Measurements from ENCODE around the gene GDF15. TPM values are rescaled to one million over a fixed set of nuclear protein-coding genes. Genes with fewer than 3 reads are reported as not detected.

Gene GDF15
- total and polyA plus RNA-seq, 12 donors, result 0.33 to 29.2 (median 4.5) TPM

DNA sequence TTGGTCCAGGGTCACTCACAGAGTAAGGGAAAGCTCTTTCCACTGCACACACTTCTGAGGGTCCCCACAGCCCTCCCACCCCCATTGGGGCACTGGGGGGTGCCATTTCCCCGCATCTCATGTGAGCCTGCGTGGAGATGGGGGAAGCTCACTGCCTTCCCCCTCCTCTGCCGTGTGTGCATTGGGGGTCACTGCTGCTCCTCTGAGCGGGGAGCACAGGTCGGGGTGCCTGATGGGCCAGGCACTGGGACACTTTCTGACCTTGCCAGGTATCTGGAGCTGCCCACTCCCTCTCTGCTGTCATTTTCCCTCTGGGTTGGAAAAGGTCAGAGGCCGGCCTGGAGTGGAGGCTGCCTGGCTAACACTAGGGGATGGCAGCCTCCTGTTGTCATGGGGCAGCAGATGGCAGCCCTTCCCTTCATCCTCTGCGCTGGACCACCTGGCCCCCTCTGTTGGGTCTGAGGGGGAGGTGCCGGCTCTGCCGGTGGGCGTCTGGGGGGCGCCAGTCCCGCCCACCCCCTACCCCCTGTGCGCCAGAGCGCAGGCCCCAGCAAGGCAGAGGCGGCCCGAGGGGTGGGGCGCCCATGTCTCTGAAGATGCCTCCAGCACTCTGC is 42.3 kb downstream of the GDF15 start:
- Histone ChIP-seq H3K27me3 (no peaks in the 10 kb centered on the region), H3K27ac (peak overlapping the region in 2 of 5 donors; percentile 80 to 81), H3K36me3 (replicated peaks in 1 of 2) (no peaks in the 10 kb centered on the region), H3K4me3 (no peak overlapping the region), H3K4me1 (replicated peaks in 1 of 2) (peaks cover 24 to 48% of the 10 kb centered on the region in 2 donors), H3K9me3 (replicated peaks in 1 of 3) (no peaks in the 10 kb centered on the region)
- DNase-seq, result peak in 4 of 7 donors; percentile 7 to 42 (median 28)
- TF ChIP-seq POLR2A (IDR thresholded peaks at IDR 0.05), result no peak
- TF ChIP-seq, protein P1, sequence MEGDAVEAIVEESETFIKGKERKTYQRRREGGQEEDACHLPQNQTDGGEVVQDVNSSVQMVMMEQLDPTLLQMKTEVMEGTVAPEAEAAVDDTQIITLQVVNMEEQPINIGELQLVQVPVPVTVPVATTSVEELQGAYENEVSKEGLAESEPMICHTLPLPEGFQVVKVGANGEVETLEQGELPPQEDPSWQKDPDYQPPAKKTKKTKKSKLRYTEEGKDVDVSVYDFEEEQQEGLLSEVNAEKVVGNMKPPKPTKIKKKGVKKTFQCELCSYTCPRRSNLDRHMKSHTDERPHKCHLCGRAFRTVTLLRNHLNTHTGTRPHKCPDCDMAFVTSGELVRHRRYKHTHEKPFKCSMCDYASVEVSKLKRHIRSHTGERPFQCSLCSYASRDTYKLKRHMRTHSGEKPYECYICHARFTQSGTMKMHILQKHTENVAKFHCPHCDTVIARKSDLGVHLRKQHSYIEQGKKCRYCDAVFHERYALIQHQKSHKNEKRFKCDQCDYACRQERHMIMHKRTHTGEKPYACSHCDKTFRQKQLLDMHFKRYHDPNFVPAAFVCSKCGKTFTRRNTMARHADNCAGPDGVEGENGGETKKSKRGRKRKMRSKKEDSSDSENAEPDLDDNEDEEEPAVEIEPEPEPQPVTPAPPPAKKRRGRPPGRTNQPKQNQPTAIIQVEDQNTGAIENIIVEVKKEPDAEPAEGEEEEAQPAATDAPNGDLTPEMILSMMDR (IDR thresholded peaks at IDR 0.05), result no peak
- intact Hi-C loops (cut with DNase I), result no loop called here
- WGBS, 4 donors, result 57 to 83% (median 69%) methylated on average over 3 to 17 of the region's 17 CpGs

DNA sequence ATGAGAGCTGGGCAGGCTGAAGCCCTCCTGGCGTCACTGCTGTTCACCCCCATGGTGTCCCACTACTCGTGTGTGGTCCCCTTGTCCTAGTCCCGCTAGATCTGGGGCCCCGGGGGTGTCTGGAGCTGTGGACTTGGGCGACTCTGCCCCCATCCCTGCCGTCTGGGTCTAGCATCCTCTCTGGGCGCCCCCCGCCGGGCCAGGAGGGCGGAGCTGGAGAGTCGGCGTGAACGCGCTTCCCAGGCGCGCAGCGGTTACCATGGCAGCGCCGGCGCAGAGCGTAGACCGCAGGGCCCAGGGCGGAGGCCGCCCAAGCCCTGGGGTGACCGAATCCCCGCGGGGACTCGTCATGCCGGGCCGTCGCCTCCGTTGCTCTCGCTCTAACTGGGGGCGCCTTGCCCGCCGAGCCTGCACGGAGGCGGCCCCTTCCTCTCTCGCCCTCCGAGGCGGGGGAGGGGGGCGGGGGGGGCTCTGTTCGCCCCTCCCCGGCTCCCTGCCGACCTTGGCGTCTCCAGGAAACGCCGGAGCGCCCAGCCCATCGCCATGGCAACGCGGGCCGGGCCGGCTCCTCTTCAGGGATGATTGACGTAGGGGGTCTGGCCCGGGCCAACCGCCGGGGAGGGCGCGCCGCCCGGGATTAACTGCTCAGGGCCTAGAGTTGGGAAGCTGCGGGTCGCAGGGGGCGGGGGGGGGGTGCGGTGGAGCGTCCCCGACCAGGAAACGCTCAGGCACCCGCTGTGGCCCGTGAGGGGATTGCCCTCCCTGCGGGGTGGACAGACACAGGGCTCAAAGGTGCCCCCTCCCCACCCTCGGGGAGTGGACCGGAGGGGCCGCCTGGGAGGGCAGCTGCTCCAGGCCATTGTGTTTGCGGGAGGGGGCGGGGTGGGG is 43.1 kb downstream of the GDF15 start:
- Histone ChIP-seq H3K4me1 (replicated peaks in 1 of 2) (peaks cover 24 to 49% of the 10 kb centered on the region in 2 donors), H3K27me3 (no peaks in the 10 kb centered on the region), H3K27ac (peak overlapping the region in 4 of 5 donors; percentile 40 to 81 (median 67)), H3K36me3 (replicated peaks in 1 of 2) (no peaks in the 10 kb centered on the region), H3K9me3 (replicated peaks in 1 of 3) (no peaks in the 10 kb centered on the region), H3K4me3 (peak overlapping the region in 2 of 4 donors; percentile 16 to 25)
- WGBS, 4 donors, result 3 to 7% (median 4%) methylated on average over 6 to 76 of the region's 77 CpGs; no CpG with 5 or more reads in 1 of the 4 donors
- peak; percentile 80 to 94 (median 85) for DNase-seq
- TF ChIP-seq, protein P1 (IDR thresholded peaks at IDR 0.05), result no peak
- TF ChIP-seq POLR2A (IDR thresholded peaks at IDR 0.05), result peak in 1 of 2 donors; percentile 44
- intact Hi-C loops (cut with DNase I), result no loop called here

DNA sequence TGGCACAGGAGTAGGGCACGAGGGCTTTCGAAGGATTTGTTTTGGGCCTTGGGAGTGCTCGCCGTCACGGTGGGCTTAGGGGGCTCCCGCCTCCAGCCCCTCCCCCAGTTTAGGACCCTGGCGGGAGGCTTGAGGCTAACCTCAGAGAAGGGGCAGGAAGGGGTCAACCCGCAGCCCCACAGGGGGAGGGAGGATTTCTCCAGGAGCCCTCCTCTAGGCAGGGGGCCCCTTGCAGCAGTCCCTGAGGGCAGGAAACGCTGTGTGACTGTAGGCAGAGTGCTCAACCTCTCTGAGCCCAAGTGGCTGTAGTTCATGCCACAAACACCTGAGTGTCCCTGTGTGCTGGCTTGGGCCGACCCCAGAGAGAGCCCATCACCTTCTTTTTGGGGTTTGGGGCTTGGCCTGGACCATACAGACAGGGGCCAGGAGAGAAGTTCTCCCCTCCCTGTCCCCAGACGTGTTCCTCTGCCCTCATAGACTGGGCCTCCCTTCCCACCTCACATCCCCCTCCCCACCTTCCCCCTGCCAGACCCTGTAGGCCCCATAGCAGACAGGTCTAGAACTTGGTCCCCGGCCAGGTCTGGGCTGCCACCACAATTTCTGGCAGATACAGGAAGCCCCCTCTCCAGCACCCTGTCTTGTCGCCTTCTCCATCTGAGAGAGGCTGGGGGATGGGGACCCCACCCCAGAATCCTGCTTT is 43.9 kb downstream of the GDF15 start:
- 44 to 84% (median 48%) methylated on average over 4 to 13 of the region's 13 CpGs for WGBS, 4 donors
- Histone ChIP-seq H3K27me3 (no peaks in the 10 kb centered on the region), H3K4me3 (peak overlapping the region in 1 of 4 donors; percentile 25), H3K36me3 (replicated peaks in 1 of 2) (no peaks in the 10 kb centered on the region), H3K4me1 (replicated peaks in 1 of 2) (peaks cover 24 to 49% of the 10 kb centered on the region in 2 donors), H3K27ac (peak overlapping the region in 4 of 5 donors; percentile 40 to 81 (median 67)), H3K9me3 (replicated peaks in 1 of 3) (no peaks in the 10 kb centered on the region)
- no peak for TF ChIP-seq POLR2A (IDR thresholded peaks at IDR 0.05)
- TF ChIP-seq, protein P1 (IDR thresholded peaks at IDR 0.05), result no peak
- intact Hi-C loops (cut with DNase I), result no loop called here
- peak in 4 of 7 donors; percentile 33 to 60 (median 39) for DNase-seq

Data from adrenal gland (tissue), 12 donors.